H1 (cell line): ENCODE data around the gene TBCEL.

ENCODE experiments used
- BRCA1 ChIP-seq: IDR thresholded peaks from 2 replicates; pipeline ENCODE4 v1.6.1; 2012; ENCODE audit warnings: low read depth, low read length, improper control_type of control experiment
- CTCF ChIP-seq, 3 experiments: IDR thresholded peaks; 1 replicate in 2 of 3; 2 replicates in 1 of 3; pipeline versions ENCODE4 v1.5.1 to v1.6.1; 2011; ENCODE audit warnings: low read length in 3 of 3, mild to moderate bottlenecking in 3 of 3, inconsistent platforms in 2 of 3, low read depth in 1 of 3, moderate library complexity in 1 of 3; ENCODE audit not compliant: insufficient read depth in 1 of 3; ENCODE audit errors: control extremely low read depth in 1 of 3
- EP300 ChIP-seq, 2 experiments: IDR thresholded peaks; 1 replicate in 1 of 2; 2 replicates in 1 of 2; pipeline ENCODE4 v1.6.1; 2011 to 2012; ENCODE audit warnings: low read depth in 2 of 2, low read length in 2 of 2, mild to moderate bottlenecking in 2 of 2, borderline replicate concordance in 1 of 2, inconsistent platforms in 1 of 2, moderate library complexity in 1 of 2
- EZH2 ChIP-seq: fragments of 200-600 bp; sonication (generic); IDR thresholded peaks from 2 replicates; pipeline ENCODE4 v1.7.1; 2012; ENCODE audit warnings: low read depth, mild to moderate bottlenecking, moderate library complexity, low read length, inconsistent platforms; ENCODE audit not compliant: severe bottlenecking
- JUN ChIP-seq: IDR thresholded peaks from 2 replicates; pipeline ENCODE4 v1.6.1; 2011; ENCODE audit warnings: low read depth, mild to moderate bottlenecking, improper control_type of control experiment, low read length
- JUND ChIP-seq: IDR thresholded peaks from 2 replicates; pipeline ENCODE4 v1.6.1; 2011; ENCODE audit warnings: mild to moderate bottlenecking, improper control_type of control experiment, low read length
- POLR2A ChIP-seq, 2 experiments: IDR thresholded peaks; 1 replicate in 1 of 2; 2 replicates in 1 of 2; pipeline ENCODE4 v1.6.1; 2011; ENCODE audit warnings: low read depth in 2 of 2, low read length in 2 of 2, mild to moderate bottlenecking in 2 of 2; ENCODE audit errors: control extremely low read depth in 1 of 2
- POLR2AphosphoS5 ChIP-seq: IDR thresholded peaks from 2 replicates; pipeline ENCODE4 v1.6.1; 2011; ENCODE audit warnings: low read depth, low read length
- TAF1 ChIP-seq: IDR thresholded peaks from 2 replicates; pipeline ENCODE4 v1.6.1; 2011; ENCODE audit warnings: mild to moderate bottlenecking, low read depth, low read length
- TCF12 ChIP-seq: IDR thresholded peaks from 2 replicates; pipeline ENCODE4 v1.6.1; 2011; ENCODE audit warnings: low read depth, mild to moderate bottlenecking, low read length
- ZNF274 ChIP-seq: IDR thresholded peaks from 2 replicates; pipeline ENCODE4 v1.7.0; 2012; ENCODE audit warnings: low read length, borderline replicate concordance; ENCODE audit errors: extremely low read depth

GRCh38 chr11:120974965-120975364 is 48.9 kb upstream of the TBCEL start:
- no peak for TF ChIP-seq CTCF (IDR thresholded peaks at IDR 0.05; ENCODE audit: control extremely low read depth in 1 of 3, insufficient read depth in 1 of 3, low read depth in 1 of 3, low read length in 3 of 3)
- TF ChIP-seq TAF1: no peak
- TF ChIP-seq BRCA1: no peak
- no peak for TF ChIP-seq TCF12
- TF ChIP-seq JUN: no peak
- no peak for TF ChIP-seq EP300 (IDR thresholded peaks at IDR 0.05; ENCODE audit: borderline replicate concordance in 1 of 2, low read depth in 2 of 2, low read length in 2 of 2)
- TF ChIP-seq POLR2A (IDR thresholded peaks at IDR 0.05; ENCODE audit: control extremely low read depth in 1 of 2, low read depth in 2 of 2, low read length in 2 of 2): no peak
- no peak for TF ChIP-seq ZNF274
- TF ChIP-seq JUND: no peak
- no peak for TF ChIP-seq POLR2AphosphoS5
- no peak for TF ChIP-seq EZH2
